Gastrocnemius medialis (tissue), 4 donors: ENCODE measurements around the gene TBC1D25.

Experiments
- POLR2A ChIP-seq, 2 donors: fragments of 450-650 bp; IDR thresholded peaks; one replicate each; pipeline ENCODE4 v1.6.1; 2017; ENCODE audit warnings: antibody characterized with exemption in 2 of 2, mild to moderate bottlenecking in 2 of 2, moderate library complexity in 2 of 2
- TF ChIP-seq, protein P1 (sequence below), 5 experiments: fragments of 450-650 bp in 3 of 5; fragments of 200-600 bp in 2 of 5; sonication (generic) in 2 of 5; IDR thresholded peaks in 4 of 5; conservative IDR thresholded peaks in 1 of 5; 1 replicate in 4 of 5; 2 replicates in 1 of 5; pipeline ENCODE4 v1.5.1; 2016 to 2019; ENCODE audit warnings: antibody characterized with exemption in 5 of 5, mild to moderate bottlenecking in 3 of 5, moderate library complexity in 3 of 5

- TF ChIP-seq, protein P1, sequence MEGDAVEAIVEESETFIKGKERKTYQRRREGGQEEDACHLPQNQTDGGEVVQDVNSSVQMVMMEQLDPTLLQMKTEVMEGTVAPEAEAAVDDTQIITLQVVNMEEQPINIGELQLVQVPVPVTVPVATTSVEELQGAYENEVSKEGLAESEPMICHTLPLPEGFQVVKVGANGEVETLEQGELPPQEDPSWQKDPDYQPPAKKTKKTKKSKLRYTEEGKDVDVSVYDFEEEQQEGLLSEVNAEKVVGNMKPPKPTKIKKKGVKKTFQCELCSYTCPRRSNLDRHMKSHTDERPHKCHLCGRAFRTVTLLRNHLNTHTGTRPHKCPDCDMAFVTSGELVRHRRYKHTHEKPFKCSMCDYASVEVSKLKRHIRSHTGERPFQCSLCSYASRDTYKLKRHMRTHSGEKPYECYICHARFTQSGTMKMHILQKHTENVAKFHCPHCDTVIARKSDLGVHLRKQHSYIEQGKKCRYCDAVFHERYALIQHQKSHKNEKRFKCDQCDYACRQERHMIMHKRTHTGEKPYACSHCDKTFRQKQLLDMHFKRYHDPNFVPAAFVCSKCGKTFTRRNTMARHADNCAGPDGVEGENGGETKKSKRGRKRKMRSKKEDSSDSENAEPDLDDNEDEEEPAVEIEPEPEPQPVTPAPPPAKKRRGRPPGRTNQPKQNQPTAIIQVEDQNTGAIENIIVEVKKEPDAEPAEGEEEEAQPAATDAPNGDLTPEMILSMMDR (IDR thresholded peaks at IDR 0.05 in 4 of 5, conservative IDR thresholded peaks at IDR 0.05 in 1 of 5), result no peak
- TF ChIP-seq POLR2A (IDR thresholded peaks at IDR 0.05), result no peak
Measured at GRCh38 chrX:48530736-48531135, 8.8 kb upstream of the TBC1D25 start.
